ENCODE results near the gene PPP6R3. TPM values are rescaled to one million over a fixed set of nuclear protein-coding genes. Genes with fewer than 3 reads are reported as not detected.

PPP6R3 gene
- total RNA-seq, 1 experiment from 2014 or later = 138 TPM

DNA sequence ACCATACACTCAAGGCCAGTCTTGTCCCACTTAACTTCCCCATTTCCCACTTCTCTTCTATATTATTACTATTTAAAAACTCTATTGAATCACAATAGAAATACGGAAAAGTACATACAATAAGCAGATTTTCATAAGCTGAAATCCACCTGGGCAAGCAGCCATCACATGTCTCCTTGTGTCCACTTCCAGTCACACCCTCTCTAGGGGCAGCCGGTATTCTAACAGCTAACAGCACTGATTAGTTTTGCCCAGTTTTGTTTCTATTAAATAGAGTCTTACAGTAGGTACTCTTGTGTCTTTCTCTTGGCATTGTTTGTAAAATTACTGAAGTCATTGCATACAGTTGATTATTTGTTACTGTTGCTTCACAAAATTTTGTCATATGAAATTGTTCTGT is 37.8 kb downstream of the PPP6R3 start:
- H3K14ac ChIP-seq (ENCODE audit: insufficient read depth, low read length) = no peak overlapping the region
- H3K27ac ChIP-seq (ENCODE audit: insufficient read length, low read depth, low read length) = no peak overlapping the region
- no peak overlapping the region for H2BK5ac ChIP-seq (ENCODE audit: insufficient read length, low read length)
- no peak overlapping the region for H3K56ac ChIP-seq (ENCODE audit: insufficient read length, low read depth, low read length)
- peaks cover 3% of the 10 kb centered on the region for H3K79me1 ChIP-seq (ENCODE audit: insufficient read depth, low read depth, low read length, poor library complexity, severe bottlenecking)
- H2BK12ac ChIP-seq (ENCODE audit: insufficient read length, low read depth, low read length) = no peak overlapping the region
- H2BK20ac ChIP-seq (ENCODE audit: low read depth, low read length, poor library complexity, severe bottlenecking) = no peak overlapping the region
- H3K4ac ChIP-seq (ENCODE audit: low read depth, low read length) = no peak overlapping the region
- H3K4me2 ChIP-seq (ENCODE audit: insufficient read depth, insufficient read length, low read length) = no peak overlapping the region
- no peaks in the 10 kb centered on the region for H4K20me1 ChIP-seq (ENCODE audit: control insufficient read depth, insufficient read depth, insufficient read length)
- H2AFZ ChIP-seq (ENCODE audit: low read length) = no peak overlapping the region
- H3K27ac Mint-ChIP-seq = peak overlapping the region in 1 of 3 experiments; percentile 16; a peak in 1 of 7 replicates
- peaks cover 7% of the 10 kb centered on the region; the same call in 1 of the 2 replicates for H3K4me1 ChIP-seq (ENCODE audit: insufficient read depth, low read length)
- no peaks in the 10 kb centered on the region for H3K23me2 ChIP-seq (ENCODE audit: insufficient read length, low read depth, low read length, poor library complexity, severe bottlenecking)
- no peaks in the 10 kb centered on the region; a peak in 2 of 5 replicates for H3K9me3 Mint-ChIP-seq
- TF ChIP-seq CTCF (conservative IDR thresholded peaks at IDR 0.05) = no peak
- no peak overlapping the region for H2BK120ac ChIP-seq (ENCODE audit: low read depth, low read length, poor library complexity, severe bottlenecking)
- peaks cover 66% of the 10 kb centered on the region; the same call in 1 of the 2 replicates for H3K79me2 ChIP-seq (ENCODE audit: insufficient read depth, low read length)
- no peaks in the 10 kb centered on the region for H3K27me3 ChIP-seq (ENCODE audit: insufficient read depth, low read length)
- H3K18ac ChIP-seq (ENCODE audit: insufficient read length, low read depth, low read length) = no peak overlapping the region
- H3K23ac ChIP-seq (ENCODE audit: insufficient read length, low read depth, low read length) = no peak overlapping the region
- H4K5ac ChIP-seq (ENCODE audit: insufficient read length, low read depth, low read length) = no peak overlapping the region
- no peak overlapping the region for H2BK15ac ChIP-seq (ENCODE audit: low read depth, low read length)
- WGBS (ENCODE audit: extremely low coverage, insufficient read length, low lambda C conversion rate) = 100% methylated on average over 1 of the region's 2 CpGs
- H3K4me3 Mint-ChIP-seq = no peak overlapping the region; a peak in 1 of 5 replicates
- no peak overlapping the region for H2AK5ac ChIP-seq (ENCODE audit: insufficient read length, low read length)
- H3T11ph ChIP-seq (ENCODE audit: low read length) = no peak overlapping the region
- peaks cover 33 to 39% of the 10 kb centered on the region in 2 experiments for H3K4me1 Mint-ChIP-seq
- H4K8ac ChIP-seq (replicated peaks; ENCODE audit: insufficient read length, low read depth, low read length) = no peak overlapping the region
- H3K27me3 Mint-ChIP-seq (ENCODE audit: low read depth) = no peaks in the 10 kb centered on the region
- H3K36me3 Mint-ChIP-seq (ENCODE audit: insufficient read depth in 1 of 3, low read depth in 3 of 3) = peaks cover 0 to 4% (median 0%) of the 10 kb centered on the region in 3 experiments; a peak in 1 of 7 replicates
- no peak overlapping the region for H4K91ac ChIP-seq (ENCODE audit: insufficient read length, low read depth, low read length)
- H3K9me3 ChIP-seq (ENCODE audit: control insufficient read depth, low read depth, low read length) = no peaks in the 10 kb centered on the region
- H3K9ac ChIP-seq (ENCODE audit: extremely low read depth, insufficient read length, low read length) = no peak overlapping the region
- no peak for DNase-seq

All from H9 (cell line).